Parathyroid adenoma (tissue), 2 donors: ENCODE data around the gene ANGPTL1.
A peak's percentile ranks its signal among the peaks of the same experiment; 100 is the strongest.

ENCODE experiments used
- H2AFZ ChIP-seq: fragments of 300-600 bp; sonication (generic); one replicate; pipeline ENCODE4 v1.7.0; 2017; ENCODE audit warnings: antibody characterized with exemption, mild to moderate bottlenecking
- H3K27ac ChIP-seq: fragments of 300-600 bp; sonication (generic); one replicate; pipeline ENCODE4 v1.7.0; 2017
- H3K27me3 ChIP-seq: fragments of 300-600 bp; sonication (generic); one replicate; pipeline ENCODE4 v1.7.0; 2017; ENCODE audit warnings: low read length; ENCODE audit not compliant: control insufficient read depth, insufficient read depth
- H3K36me3 ChIP-seq: fragments of 300-600 bp; sonication (generic); one replicate; pipeline ENCODE4 v1.7.0; 2017; ENCODE audit warnings: low read length; ENCODE audit not compliant: control insufficient read depth, insufficient read depth
- H3K4me1 ChIP-seq: fragments of 300-600 bp; sonication (generic); one replicate; pipeline ENCODE4 v1.7.0; 2017; ENCODE audit warnings: control low read depth
- H3K4me2 ChIP-seq: fragments of 300-600 bp; sonication (generic); one replicate; pipeline ENCODE4 v1.7.0; 2017; ENCODE audit warnings: low read length
- H3K4me3 ChIP-seq: fragments of 300-600 bp; sonication (generic); one replicate; pipeline ENCODE4 v1.7.0; 2017; ENCODE audit warnings: low read depth, low read length
- H3K79me2 ChIP-seq: fragments of 300-600 bp; sonication (generic); one replicate; pipeline ENCODE4 v1.7.0; 2017; ENCODE audit warnings: control low read depth
- H3K9ac ChIP-seq: fragments of 300-600 bp; sonication (generic); one replicate; pipeline ENCODE4 v1.7.0; 2017; ENCODE audit warnings: mild to moderate bottlenecking
- H3K9me3 ChIP-seq: fragments of 300-600 bp; sonication (generic); one replicate; pipeline ENCODE4 v1.7.0; 2017; ENCODE audit warnings: low read length; ENCODE audit not compliant: control insufficient read depth
- CTCF ChIP-seq: fragments of 300-600 bp; sonication (generic); IDR thresholded peaks from one replicate; pipeline ENCODE4 v1.7.0; 2017; ENCODE audit warnings: antibody characterized with exemption, mild to moderate bottlenecking
- donor health status: primary hyperparathyroidism.

The ANGPTL1 gene

GRCh38 chr1:178870221-178870620 lies 656 bp downstream of the ANGPTL1 start:
- Histone ChIP-seq H3K27me3 (no peaks in the 10 kb centered on the region), H3K4me1 (no peaks in the 10 kb centered on the region), H2AFZ (no peak overlapping the region), H3K36me3 (no peaks in the 10 kb centered on the region), H3K27ac (no peak overlapping the region), H3K4me3 (no peak overlapping the region), H3K9me3 (no peaks in the 10 kb centered on the region), H3K9ac (no peak overlapping the region), H3K79me2 (no peaks in the 10 kb centered on the region), H3K4me2 (no peak overlapping the region)
- no peak for TF ChIP-seq CTCF

GRCh38 chr1:178869119-178869697 lies 1.7 kb downstream of the ANGPTL1 start:
- H3K4me2 ChIP-seq: no peak overlapping the region
- H3K9me3 ChIP-seq: no peaks in the 10 kb centered on the region
- no peaks in the 10 kb centered on the region for H3K36me3 ChIP-seq
- H3K4me1 ChIP-seq: no peaks in the 10 kb centered on the region
- no peak overlapping the region for H3K9ac ChIP-seq
- H3K4me3 ChIP-seq: no peak overlapping the region
- TF ChIP-seq CTCF: no peak
- H3K79me2 ChIP-seq: no peaks in the 10 kb centered on the region
- H3K27me3 ChIP-seq: no peaks in the 10 kb centered on the region
- no peak overlapping the region for H3K27ac ChIP-seq
- no peak overlapping the region for H2AFZ ChIP-seq

GRCh38 chr1:178868706-178869105 lies 2.2 kb downstream of the ANGPTL1 start:
- no peak overlapping the region for H3K4me3 ChIP-seq
- H3K4me2 ChIP-seq: no peak overlapping the region
- H3K27ac ChIP-seq: no peak overlapping the region
- H3K36me3 ChIP-seq: no peaks in the 10 kb centered on the region
- no peaks in the 10 kb centered on the region for H3K4me1 ChIP-seq
- H2AFZ ChIP-seq: no peak overlapping the region
- H3K9ac ChIP-seq: no peak overlapping the region
- no peak for TF ChIP-seq CTCF
- no peaks in the 10 kb centered on the region for H3K9me3 ChIP-seq
- no peaks in the 10 kb centered on the region for H3K79me2 ChIP-seq
- H3K27me3 ChIP-seq: no peaks in the 10 kb centered on the region

- Histone ChIP-seq H3K4me2 (no peak overlapping the region), H3K9ac (no peak overlapping the region), H3K79me2 (no peaks in the 10 kb centered on the region), H3K27me3 (no peaks in the 10 kb centered on the region), H3K4me1 (no peaks in the 10 kb centered on the region), H3K4me3 (no peak overlapping the region), H2AFZ (no peak overlapping the region), H3K36me3 (no peaks in the 10 kb centered on the region), H3K9me3 (no peaks in the 10 kb centered on the region), H3K27ac (peak overlapping the region; percentile 4)
- no peak for TF ChIP-seq CTCF
Measured at GRCh38 chr1:178867670-178868069, 3.2 kb downstream of the ANGPTL1 start.

- H3K79me2 ChIP-seq: no peaks in the 10 kb centered on the region
- no peak overlapping the region for H3K27ac ChIP-seq
- no peak overlapping the region for H3K9ac ChIP-seq
- TF ChIP-seq CTCF: no peak
- no peaks in the 10 kb centered on the region for H3K4me1 ChIP-seq
- H3K4me2 ChIP-seq: no peak overlapping the region
- no peak overlapping the region for H3K4me3 ChIP-seq
- H3K27me3 ChIP-seq: no peaks in the 10 kb centered on the region
- H2AFZ ChIP-seq: no peak overlapping the region
- H3K9me3 ChIP-seq: no peaks in the 10 kb centered on the region
- no peaks in the 10 kb centered on the region for H3K36me3 ChIP-seq
Measured at GRCh38 chr1:178864326-178864725, 6.6 kb downstream of the ANGPTL1 start.
